ENCODE data around the gene PROCA1.

The PROCA1 gene

GRCh38 chr17:28700278-28700677, 11.4 kb downstream of the PROCA1 start:
- H3K27ac ChIP-seq: no peak overlapping the region
- no peak for TF ChIP-seq ZFX (IDR thresholded peaks at IDR 0.05)
- TF ChIP-seq CTCF (conservative IDR thresholded peaks at IDR 0.05): no peak

GRCh38 chr17:28698253-28698941, 13.3 kb downstream of the PROCA1 start:
- TF ChIP-seq CTCF (conservative IDR thresholded peaks at IDR 0.05) (no peak), ZFX (IDR thresholded peaks at IDR 0.05) (no peak)
- no peak overlapping the region for H3K27ac ChIP-seq

GRCh38 chr17:28693869-28694268, 17.8 kb downstream of the PROCA1 start:
- no peak for TF ChIP-seq ZFX (IDR thresholded peaks at IDR 0.05)
- no peak for TF ChIP-seq CTCF (conservative IDR thresholded peaks at IDR 0.05)
- H3K27ac ChIP-seq: no peak overlapping the region

- no peak for TF ChIP-seq CTCF (conservative IDR thresholded peaks at IDR 0.05)
- TF ChIP-seq ZFX (IDR thresholded peaks at IDR 0.05): no peak
- no peak overlapping the region for H3K27ac ChIP-seq
Measured at GRCh38 chr17:28689011-28689410, 22.7 kb downstream of the PROCA1 start.

- TF ChIP-seq ZFX (IDR thresholded peaks at IDR 0.05) (no peak), CTCF (conservative IDR thresholded peaks at IDR 0.05) (no peak)
- H3K27ac ChIP-seq: no peak overlapping the region
Measured at GRCh38 chr17:28688481-28688880, 23.2 kb downstream of the PROCA1 start.

- no peak overlapping the region for H3K27ac ChIP-seq
- no peak for TF ChIP-seq CTCF (conservative IDR thresholded peaks at IDR 0.05)
- TF ChIP-seq ZFX (IDR thresholded peaks at IDR 0.05): no peak
Measured at GRCh38 chr17:28686296-28686695, 25.4 kb downstream of the PROCA1 start.

- TF ChIP-seq ZFX (IDR thresholded peaks at IDR 0.05) (no peak), CTCF (conservative IDR thresholded peaks at IDR 0.05) (no peak)
- H3K27ac ChIP-seq: no peak overlapping the region
Measured at GRCh38 chr17:28685366-28685765, 26.3 kb downstream of the PROCA1 start.
